CD14-positive monocyte (primary cell): ENCODE measurements around the gene GAMT. TPM values are rescaled to one million over a fixed set of nuclear protein-coding genes. Genes with fewer than 3 reads are reported as not detected.
A peak's percentile ranks its signal among the peaks of the same experiment; 100 is the strongest.

Experiments used
- DNase-seq, 3 donors: peaks; one replicate each; pipeline ENCODE4 v3.0.0-alpha.2; 2011 to 2022
- H2AFZ ChIP-seq: 2 replicates; pipeline ENCODE4 v1.6.0; 2012; ENCODE audit warnings: mild to moderate bottlenecking, low read depth, low read length, inconsistent platforms; ENCODE audit not compliant: insufficient read depth, poor library complexity, severe bottlenecking
- H3K27ac ChIP-seq, 2 donors: 1 replicate in 1 of 2; 2 replicates in 1 of 2; pipeline ENCODE4 v1.5.1; 2012 to 2013; ENCODE audit warnings: low read length in 2 of 2, control low read depth in 1 of 2, inconsistent platforms in 1 of 2, low read depth in 1 of 2, mild to moderate bottlenecking in 1 of 2
- H3K27me3 ChIP-seq, 2 donors: one replicate each; pipeline versions ENCODE4 v1.6.0 to v1.6.1; 2011 to 2013; ENCODE audit warnings: low read length in 2 of 2; ENCODE audit not compliant: control insufficient read depth in 2 of 2, insufficient read depth in 2 of 2
- H3K36me3 ChIP-seq, 2 donors: replicated peaks in 1 of 2; 1 replicate in 1 of 2; 2 replicates in 1 of 2; pipeline versions ENCODE4 v1.5.1 to v1.6.1; 2012 to 2013; ENCODE audit warnings: low read length in 2 of 2, control low read depth in 1 of 2, inconsistent platforms in 1 of 2, mild to moderate bottlenecking in 1 of 2; ENCODE audit not compliant: insufficient read depth in 2 of 2, control insufficient read depth in 1 of 2
- H3K4me1 ChIP-seq, 2 donors: 1 replicate in 1 of 2; 2 replicates in 1 of 2; pipeline versions ENCODE4 v1.5.1 to v1.6.1; 2012 to 2013; ENCODE audit warnings: low read length in 2 of 2, control low read depth in 1 of 2, inconsistent platforms in 1 of 2, mild to moderate bottlenecking in 1 of 2, moderate library complexity in 1 of 2; ENCODE audit not compliant: insufficient read depth in 2 of 2, control insufficient read depth in 1 of 2
- H3K4me2 ChIP-seq: replicated peaks from 2 replicates; pipeline ENCODE3; 2012; ENCODE audit warnings: low read length, moderate library complexity, mild to moderate bottlenecking; ENCODE audit not compliant: poor library complexity, severe bottlenecking; ENCODE audit errors: extremely low read depth
- H3K4me3 ChIP-seq, 3 experiments: fragments of 200-600 bp in 1 of 3; sonication (generic) in 1 of 3; replicated peaks in 1 of 3; 1 replicate in 2 of 3; 2 replicates in 1 of 3; pipeline ENCODE4 v1.5.1; 2011 to 2013; ENCODE audit warnings: low read length in 3 of 3, mild to moderate bottlenecking in 3 of 3, control low read depth in 2 of 3, low read depth in 2 of 3, inconsistent platforms in 1 of 3, moderate library complexity in 1 of 3
- H3K79me2 ChIP-seq: 2 replicates; pipeline ENCODE4 v1.6.0; 2012; ENCODE audit warnings: mild to moderate bottlenecking, control low read depth, inconsistent platforms, low read length, moderate library complexity; ENCODE audit not compliant: insufficient read depth
- H3K9ac ChIP-seq: 2 replicates; pipeline ENCODE4 v1.6.0; 2017; ENCODE audit warnings: low read length, mild to moderate bottlenecking; ENCODE audit not compliant: insufficient read depth, poor library complexity, severe bottlenecking
- H3K9me3 ChIP-seq, 2 donors: replicated peaks in 1 of 2; 1 replicate in 1 of 2; 2 replicates in 1 of 2; pipeline versions ENCODE4 v1.5.1 to v1.6.1; 2012 to 2013; ENCODE audit warnings: low read length in 2 of 2, control low read depth in 1 of 2; ENCODE audit not compliant: control insufficient read depth in 1 of 2, insufficient read depth in 1 of 2
- H4K20me1 ChIP-seq: 2 replicates; pipeline ENCODE4 v1.6.0; 2012; ENCODE audit warnings: mild to moderate bottlenecking, low read length, control low read depth, moderate library complexity; ENCODE audit not compliant: insufficient read depth
- H3K27ac Mint-ChIP-seq, 7 donors: one replicate each; pipeline ENCODE4 v1.8.0; 2020; ENCODE audit warnings: mild to moderate bottlenecking in 7 of 7, mixed read lengths in 7 of 7, moderate library complexity in 6 of 7, inconsistent platforms in 2 of 7
- H3K27me3 Mint-ChIP-seq, 3 donors: one replicate each; pipeline ENCODE4 v1.8.0; 2021 to 2022; ENCODE audit warnings: low read depth in 3 of 3, mild to moderate bottlenecking in 3 of 3, mixed read lengths in 3 of 3, moderate library complexity in 3 of 3, inconsistent platforms in 1 of 3
- H3K36me3 Mint-ChIP-seq, 2 donors: one replicate each; pipeline ENCODE4 v1.8.0; 2020; ENCODE audit warnings: mixed read lengths in 2 of 2, inconsistent platforms in 1 of 2, mild to moderate bottlenecking in 1 of 2
- H3K4me1 Mint-ChIP-seq: one replicate; pipeline ENCODE4 v1.8.0; 2020; ENCODE audit warnings: mild to moderate bottlenecking, mixed read lengths
- H3K4me3 Mint-ChIP-seq, 2 donors: one replicate each; pipeline ENCODE4 v1.8.0; 2020; ENCODE audit warnings: mild to moderate bottlenecking in 2 of 2, mixed read lengths in 2 of 2, moderate library complexity in 1 of 2
- H3K9me3 Mint-ChIP-seq, 7 donors: one replicate each; pipeline ENCODE4 v1.8.0; 2020 to 2022; ENCODE audit warnings: mixed read lengths in 7 of 7, mild to moderate bottlenecking in 6 of 7, moderate library complexity in 6 of 7, inconsistent platforms in 2 of 7
- CTCF ChIP-seq: fragments of 200-600 bp; IDR thresholded peaks from one replicate; pipeline ENCODE4 v1.8.0; 2022; ENCODE audit warnings: antibody characterized with exemption, mild to moderate bottlenecking
- WGBS: methylation state at CpG from one replicate; pipeline ENCODE4 v1.1.5; 2013; ENCODE audit warnings: missing lambda C conversion rate; ENCODE audit not compliant: insufficient coverage; 5-methylcytosine and 5-hydroxymethylcytosine counted together
- intact Hi-C, 2 donors: fragments of 100-400 bp; cut with micrococcal nuclease; formaldehyde crosslinking; loops; one replicate each; pipeline versions ENCODE4 v1.15.0 to v1.15.1; 2023
- polyA plus RNA-seq, 3 donors: library from polyadenylated mRNA; depleted of rRNA in 1 of 3; unstranded in 2 of 3; stranded (reverse) in 1 of 3; fragments of 300-500 nt in 2 of 3; fragments of >200 nt in 1 of 3; fragmentation: Illumina TruSeq in 2 of 3; gene quantifications; 1 replicate in 2 of 3; 2 replicates in 1 of 3; pipeline ENCODE4 v1.2.3, GENCODE V29; 2012 to 2021

Gene GAMT
- polyA plus RNA-seq, 3 donors, result 0.95 to 1.3 (median 0.96) TPM

- Histone ChIP-seq H3K4me2 (no peak overlapping the region), H2AFZ (no peak overlapping the region), H4K20me1 (peaks cover 73% of the 10 kb centered on the region), H3K79me2 (peaks cover 82% of the 10 kb centered on the region), H3K9me3 (no peaks in the 10 kb centered on the region), H3K27me3 (no peaks in the 10 kb centered on the region), H3K9ac (no peak overlapping the region), H3K36me3 (peaks cover 17 to 21% of the 10 kb centered on the region in 2 donors), H3K27ac (peak overlapping the region; percentile 17 to 81), H3K4me3 (no peak overlapping the region), H3K4me1 (peaks cover 41 to 47% of the 10 kb centered on the region in 2 donors)
- Mint-ChIP-seq H3K4me3 (no peak overlapping the region), H3K27ac (peak overlapping the region in 6 of 7 donors; percentile 12 to 65 (median 61)), H3K9me3 (no peaks in the 10 kb centered on the region), H3K27me3 (peaks cover 0 to 2% (median 1%) of the 10 kb centered on the region in 3 donors), H3K36me3 (peaks cover 9 to 31% of the 10 kb centered on the region in 2 donors), H3K4me1 (peaks cover 53% of the 10 kb centered on the region)
- DNase-seq, result no peak
- 94% methylated on average over 7 of the region's 9 CpGs for WGBS
- TF ChIP-seq CTCF, result no peak
- intact Hi-C loops, result no loop called here
These were observed 9.4 kb upstream of the GAMT start for GRCh38 chr19:1410789-1411188.

- Histone ChIP-seq H3K27ac (peak overlapping the region in 1 of 2 donors; percentile 81), H3K4me1 (peaks cover 36 to 42% of the 10 kb centered on the region in 2 donors), H3K27me3 (no peaks in the 10 kb centered on the region), H2AFZ (no peak overlapping the region), H4K20me1 (peaks cover 68% of the 10 kb centered on the region), H3K9ac (peak overlapping the region; percentile 15), H3K4me2 (peak overlapping the region; percentile 93), H3K36me3 (peaks cover 17 to 21% of the 10 kb centered on the region in 2 donors), H3K9me3 (no peaks in the 10 kb centered on the region), H3K4me3 (peak overlapping the region in 1 of 3 experiments; percentile 87), H3K79me2 (peaks cover 76% of the 10 kb centered on the region)
- peaks cover 49% of the 10 kb centered on the region for H3K4me1 Mint-ChIP-seq
- no peaks in the 10 kb centered on the region for H3K9me3 Mint-ChIP-seq
- intact Hi-C loops, result no loop called here
- TF ChIP-seq CTCF, result no peak
- no peak for DNase-seq
- H3K27ac Mint-ChIP-seq, result peak overlapping the region in 6 of 7 donors; percentile 50 to 65 (median 61)
- no peak overlapping the region for H3K4me3 Mint-ChIP-seq
- H3K27me3 Mint-ChIP-seq, result peaks cover 0 to 2% (median 1%) of the 10 kb centered on the region in 3 donors
- peaks cover 9 to 30% of the 10 kb centered on the region in 2 donors for H3K36me3 Mint-ChIP-seq
- WGBS, result 79% methylated on average over 18 of the region's 23 CpGs
These were observed 8.9 kb upstream of the GAMT start for GRCh38 chr19:1410136-1410786.
